DND-41 (cell line): ENCODE measurements around the gene SEPTIN10.

Source experiments
- ATAC-seq: fragments of 200-7000 bp; cut with Tn5 transposase; 3 replicates; pipeline ENCODE4 v1.9.1; 2021; ENCODE audit warnings: low read depth; ENCODE audit not compliant: insufficient read depth
- DNase-seq: peaks from one replicate; pipeline ENCODE4 v3.0.0-alpha.2; 2020
- H2AFZ ChIP-seq: 2 replicates; pipeline ENCODE4 v1.6.0; 2012; ENCODE audit warnings: low read depth, low read length
- H3K27ac ChIP-seq: 2 replicates; pipeline ENCODE4 v1.5.1; 2012; ENCODE audit warnings: low read length, inconsistent platforms
- H3K27me3 ChIP-seq: fragments of 200-600 bp; sonication (generic); 2 replicates; pipeline ENCODE4 v1.6.0; 2012; ENCODE audit warnings: low read length, mild to moderate bottlenecking, inconsistent platforms; ENCODE audit not compliant: insufficient read depth, poor library complexity
- H3K36me3 ChIP-seq: 2 replicates; pipeline ENCODE4 v1.5.1; 2012; ENCODE audit warnings: low read length, inconsistent platforms; ENCODE audit not compliant: insufficient read depth
- H3K4me1 ChIP-seq: 2 replicates; pipeline ENCODE4 v1.5.1; 2012; ENCODE audit warnings: mild to moderate bottlenecking, low read length; ENCODE audit not compliant: insufficient read depth
- H3K4me2 ChIP-seq: 2 replicates; pipeline ENCODE4 v1.6.0; 2012; ENCODE audit warnings: mild to moderate bottlenecking, moderate library complexity, low read length, inconsistent platforms; ENCODE audit not compliant: insufficient read depth
- H3K4me3 ChIP-seq, 2 experiments: fragments of 200-600 bp in 1 of 2; shearing (Covaris generic) in 1 of 2; 2 replicates each; pipeline ENCODE4 v1.5.1; 2012 to 2016; ENCODE audit warnings: inconsistent platforms in 2 of 2, low read length in 2 of 2, mild to moderate bottlenecking in 2 of 2, low read depth in 1 of 2, moderate library complexity in 1 of 2
- H3K79me2 ChIP-seq: 2 replicates; pipeline ENCODE4 v1.6.0; 2012; ENCODE audit warnings: low read length, inconsistent platforms; ENCODE audit not compliant: insufficient read depth
- H3K9ac ChIP-seq: 2 replicates; pipeline ENCODE4 v1.6.0; 2012; ENCODE audit warnings: low read depth, mild to moderate bottlenecking, inconsistent platforms, low read length, moderate library complexity
- H3K9me3 ChIP-seq: 2 replicates; pipeline ENCODE4 v1.5.1; 2012; ENCODE audit warnings: low read length, moderate library complexity, mild to moderate bottlenecking, inconsistent platforms; ENCODE audit not compliant: insufficient read depth, severe bottlenecking
- H4K20me1 ChIP-seq: 2 replicates; pipeline ENCODE4 v1.6.0; 2012; ENCODE audit warnings: low read length; ENCODE audit not compliant: insufficient read depth
- CTCF ChIP-seq: IDR thresholded peaks from 2 replicates; pipeline ENCODE4 v1.5.1; 2012; ENCODE audit warnings: borderline replicate concordance, low read length, moderate library complexity, mild to moderate bottlenecking; ENCODE audit not compliant: poor library complexity, severe bottlenecking; ENCODE audit errors: extremely low read depth
- EZH2 ChIP-seq: IDR thresholded peaks from 3 replicates; pipeline ENCODE4 v1.6.1; 2012; ENCODE audit warnings: borderline replicate concordance, low read depth, mild to moderate bottlenecking, moderate library complexity, low read length, inconsistent platforms; ENCODE audit not compliant: severe bottlenecking

Gene SEPTIN10

DNA sequence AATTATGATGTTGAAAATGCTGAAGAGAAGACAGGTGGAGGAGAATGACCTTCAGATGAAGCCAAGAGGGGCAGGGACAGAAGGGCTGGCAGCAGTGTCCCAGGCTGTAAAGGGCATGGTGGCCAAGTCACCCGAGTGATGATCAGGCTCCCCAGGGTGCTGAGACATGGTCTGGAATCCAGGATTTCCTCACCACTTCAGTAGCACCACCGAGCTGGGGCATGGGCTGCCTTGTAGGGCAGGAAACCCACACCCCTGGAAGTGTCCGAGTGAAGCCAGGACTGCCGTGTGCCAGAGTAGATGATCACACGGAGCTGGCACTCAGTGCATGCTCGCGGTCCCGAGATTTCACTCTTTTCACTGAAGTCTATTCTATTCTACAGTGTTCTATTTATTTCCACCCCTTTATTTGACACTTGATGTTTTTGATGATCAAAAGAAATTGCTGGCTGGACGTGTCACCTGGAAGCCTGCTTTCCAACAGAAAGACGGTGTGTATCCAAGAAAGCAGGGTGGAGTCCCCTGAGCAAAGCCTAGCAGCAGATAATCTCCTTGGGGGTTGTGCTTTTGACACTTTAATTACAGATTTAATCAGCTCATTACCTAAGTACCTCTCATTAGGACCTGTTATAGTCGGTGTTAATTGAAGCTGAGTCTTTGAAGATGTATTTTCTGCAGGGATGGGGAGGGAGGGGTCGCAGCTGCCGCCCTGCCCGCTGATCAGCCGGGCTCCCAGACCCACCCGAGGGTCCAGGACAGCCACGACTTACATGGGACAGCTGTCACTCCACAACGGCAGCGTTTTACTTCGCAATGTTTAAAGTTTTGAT is 92.3 kb downstream of the SEPTIN10 start:
- H3K27me3 ChIP-seq, result no peaks in the 10 kb centered on the region
- ATAC-seq (no peak), DNase-seq (no peak)
- H3K9me3 ChIP-seq, result no peaks in the 10 kb centered on the region
- H3K4me1 ChIP-seq, result no peaks in the 10 kb centered on the region
- no peaks in the 10 kb centered on the region; the same call in 1 of the 2 replicates for H4K20me1 ChIP-seq
- H3K36me3 ChIP-seq, result no peaks in the 10 kb centered on the region
- no peaks in the 10 kb centered on the region for H3K79me2 ChIP-seq
- H3K4me3 ChIP-seq, result no peak overlapping the region
- no peak overlapping the region for H2AFZ ChIP-seq
- H3K27ac ChIP-seq, result no peak overlapping the region
- H3K4me2 ChIP-seq, result no peak overlapping the region
- no peak for TF ChIP-seq EZH2
- TF ChIP-seq CTCF, result no peak
- no peak overlapping the region for H3K9ac ChIP-seq

- H3K9me3 ChIP-seq, result no peaks in the 10 kb centered on the region
- H3K27ac ChIP-seq, result no peak overlapping the region
- H3K4me3 ChIP-seq, result no peak overlapping the region
- H3K27me3 ChIP-seq, result no peaks in the 10 kb centered on the region
- H2AFZ ChIP-seq, result no peak overlapping the region
- ATAC-seq, result no peak
- no peak overlapping the region for H3K4me2 ChIP-seq
- no peaks in the 10 kb centered on the region; the same call in 1 of the 2 replicates for H4K20me1 ChIP-seq
- no peaks in the 10 kb centered on the region for H3K4me1 ChIP-seq
- no peak overlapping the region for H3K9ac ChIP-seq
- no peak for DNase-seq
- H3K36me3 ChIP-seq, result no peaks in the 10 kb centered on the region
- H3K79me2 ChIP-seq, result no peaks in the 10 kb centered on the region
- TF ChIP-seq EZH2 (no peak), CTCF (no peak)
These were observed 94.3 kb downstream of the SEPTIN10 start for GRCh38 chr2:109519513-109519912.

DNA sequence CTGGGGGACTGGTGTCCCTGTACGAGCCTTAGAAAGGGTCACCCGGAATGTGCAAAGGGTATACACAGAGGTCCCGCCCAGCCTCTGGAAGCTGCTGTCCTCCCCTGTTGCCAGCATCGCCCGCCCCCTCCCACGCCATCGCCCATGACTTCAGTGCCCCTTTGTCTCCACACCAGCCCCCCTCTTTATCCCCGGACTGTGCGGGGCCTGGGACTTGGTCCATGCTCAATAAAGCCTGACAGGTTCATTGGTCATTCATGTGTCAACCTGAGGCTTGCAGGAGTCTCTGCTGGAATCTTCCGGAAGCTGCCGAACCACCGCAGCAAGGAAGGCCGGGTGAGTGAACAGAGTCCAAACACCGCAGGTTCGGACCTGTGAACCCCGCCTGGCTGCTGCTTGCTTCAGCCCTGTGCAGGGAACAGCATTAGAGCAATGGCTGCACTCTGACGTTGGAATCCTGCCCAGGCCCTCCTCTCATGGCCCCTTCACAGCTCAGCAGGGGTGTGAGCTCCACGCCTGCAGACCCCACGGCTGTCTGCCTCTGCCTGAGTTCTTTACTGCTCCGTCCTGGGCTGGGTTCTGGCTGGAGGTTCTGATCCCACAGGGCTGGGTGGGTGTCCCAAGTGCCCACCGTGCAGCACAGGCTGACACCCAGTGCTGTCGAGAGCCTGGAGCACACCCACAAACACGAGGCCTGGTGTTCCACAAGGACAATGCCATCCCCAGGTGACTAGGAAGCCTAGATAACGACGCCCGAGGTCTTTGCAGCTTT is 96.5 kb downstream of the SEPTIN10 start:
- H3K4me2 ChIP-seq, result no peak overlapping the region
- H3K27ac ChIP-seq, result no peak overlapping the region
- no peaks in the 10 kb centered on the region for H3K79me2 ChIP-seq
- H3K4me3 ChIP-seq, result no peak overlapping the region
- H3K36me3 ChIP-seq, result no peaks in the 10 kb centered on the region
- TF ChIP-seq CTCF (no peak), EZH2 (no peak)
- H3K27me3 ChIP-seq, result no peaks in the 10 kb centered on the region
- no peak overlapping the region for H2AFZ ChIP-seq
- no peak for ATAC-seq
- no peak for DNase-seq
- H4K20me1 ChIP-seq, result no peaks in the 10 kb centered on the region; the same call in 1 of the 2 replicates
- H3K9me3 ChIP-seq, result no peaks in the 10 kb centered on the region
- H3K9ac ChIP-seq, result no peak overlapping the region
- H3K4me1 ChIP-seq, result no peaks in the 10 kb centered on the region
